CD4-positive, alpha-beta T cell (primary cell): ENCODE results near the gene MPO. TPM values are rescaled to one million over a fixed set of nuclear protein-coding genes. Genes with fewer than 3 reads are reported as not detected.

Source experiments
- ATAC-seq: fragments of 200-7000 bp; cut with Tn5 transposase; one replicate; pipeline ENCODE4 v1.10.0; 2022; ENCODE audit warnings: mild to moderate bottlenecking; ENCODE audit not compliant: poor library complexity
- CTCF ChIA-PET: fragments of 350-600 bp; sonication (Branson Sonifier 250); formaldehyde crosslinking; loops from one replicate; lab custom pipeline; 2021; ENCODE audit warnings: antibody characterized with exemption, inconsistent platforms; lab: Charles Lee
- POLR2A ChIA-PET: fragments of 350-600 bp; sonication (Branson Sonifier 250); formaldehyde crosslinking; loops from one replicate; lab custom pipeline; 2021; ENCODE audit warnings: antibody characterized with exemption, inconsistent platforms; lab: Charles Lee
- DNase-seq, 14 experiments: peaks; one replicate each; pipeline ENCODE4 v3.0.0-alpha.2; 2013 to 2020; ENCODE audit warnings: mixed read lengths in 2 of 14
- H3K27ac ChIP-seq, 2 donors: one replicate each; pipeline versions ENCODE4 v1.5.1 to v1.7.0; 2013; ENCODE audit warnings: low read length in 2 of 2, low read depth in 1 of 2, mild to moderate bottlenecking in 1 of 2
- H3K27me3 ChIP-seq, 2 experiments: 1 replicate in 1 of 2; 2 replicates in 1 of 2; pipeline versions ENCODE4 v1.6.1 to v1.7.0; 2013; ENCODE audit warnings: low read length in 2 of 2, control low read depth in 1 of 2, mild to moderate bottlenecking in 1 of 2, moderate library complexity in 1 of 2; ENCODE audit not compliant: insufficient read depth in 2 of 2, control insufficient read depth in 1 of 2
- H3K36me3 ChIP-seq: one replicate; pipeline ENCODE4 v1.6.1; 2013; ENCODE audit warnings: low read length, control low read depth; ENCODE audit not compliant: insufficient read depth
- H3K4me1 ChIP-seq: one replicate; pipeline ENCODE4 v1.6.1; 2013; ENCODE audit warnings: low read length, control low read depth; ENCODE audit not compliant: insufficient read depth
- H3K4me3 ChIP-seq: one replicate; pipeline ENCODE4 v1.5.1; 2013; ENCODE audit warnings: mild to moderate bottlenecking, low read length, moderate library complexity
- H3K9me3 ChIP-seq, 2 experiments: 1 replicate in 1 of 2; 2 replicates in 1 of 2; pipeline versions ENCODE4 v1.6.1 to v1.7.0; 2013; ENCODE audit warnings: low read length in 2 of 2, mild to moderate bottlenecking in 2 of 2, control low read depth in 1 of 2, moderate library complexity in 1 of 2; ENCODE audit not compliant: control insufficient read depth in 1 of 2, insufficient read depth in 1 of 2
- H3K27ac Mint-ChIP-seq: one replicate; pipeline ENCODE4 v1.8.0; 2020; ENCODE audit warnings: mixed read lengths
- H3K27me3 Mint-ChIP-seq: one replicate; pipeline ENCODE4 v1.8.0; 2021; ENCODE audit warnings: mixed read lengths
- H3K36me3 Mint-ChIP-seq: one replicate; pipeline ENCODE4 v1.8.0; 2021; ENCODE audit warnings: low read depth, mixed read lengths
- H3K4me1 Mint-ChIP-seq: one replicate; pipeline ENCODE4 v1.8.0; 2021; ENCODE audit warnings: low read depth, mixed read lengths
- H3K4me3 Mint-ChIP-seq: one replicate; pipeline ENCODE4 v1.8.0; 2020; ENCODE audit warnings: mild to moderate bottlenecking, mixed read lengths
- H3K9me3 Mint-ChIP-seq: one replicate; pipeline ENCODE4 v1.8.0; 2020; ENCODE audit warnings: mixed read lengths
- CTCF ChIP-seq: fragments of 200-600 bp; IDR thresholded peaks from one replicate; pipeline ENCODE4 v1.8.0; 2022; ENCODE audit warnings: antibody characterized with exemption, mild to moderate bottlenecking
- intact Hi-C, 2 experiments: fragments of 100-400 bp; cut with DNase I in 1 of 2; cut with micrococcal nuclease in 1 of 2; formaldehyde crosslinking; loops; one replicate each; pipeline versions ENCODE4 v1.15.1 to v1.9.0; 2023 to 2025; cut with DNase I, micrococcal nuclease
- total RNA-seq, 174 experiments: library from RNA in 2 of 174; stranded (reverse) in 2 of 174; gene quantifications; one replicate each; pipeline ENCODE4 v1.2.3 and lab custom pipeline; 2021 to 2026

The MPO gene
- total RNA-seq, 2 experiments from 2014 or later, result 0.77 TPM; not detected in 1

GRCh38 chr17:58289869-58290268 is 9.1 kb upstream of the MPO start:
- TF ChIP-seq CTCF, result no peak
- H3K4me3 ChIP-seq, result no peak overlapping the region
- no peaks in the 10 kb centered on the region for H3K36me3 Mint-ChIP-seq
- intact Hi-C loops, result no loop called here
- ATAC-seq, result no peak
- ChIA-PET POLR2A (no interaction called here), CTCF (interaction anchor here (1.3 kb wide), 1 partner anchor 40 kb away, joined by 3 read pairs; no protein-coding TSS in a partner anchor)
- no peak for DNase-seq
- no peaks in the 10 kb centered on the region for H3K9me3 Mint-ChIP-seq
- H3K27me3 Mint-ChIP-seq, result peaks cover 11% of the 10 kb centered on the region
- no peak overlapping the region for H3K4me3 Mint-ChIP-seq
- peaks cover 0 to 2% of the 10 kb centered on the region in 2 experiments for H3K27me3 ChIP-seq
- H3K36me3 ChIP-seq, result no peaks in the 10 kb centered on the region
- H3K27ac Mint-ChIP-seq, result no peak overlapping the region
- no peaks in the 10 kb centered on the region for H3K4me1 ChIP-seq
- no peak overlapping the region for H3K27ac ChIP-seq
- no peaks in the 10 kb centered on the region for H3K4me1 Mint-ChIP-seq
- peaks cover 4% of the 10 kb centered on the region in 2 experiments for H3K9me3 ChIP-seq

- no peaks in the 10 kb centered on the region for H3K36me3 ChIP-seq
- no peak overlapping the region for H3K4me3 ChIP-seq
- intact Hi-C loops, result no loop called here
- DNase-seq (no peak), ATAC-seq (no peak)
- ChIA-PET POLR2A (no interaction called here), CTCF (no interaction called here)
- no peaks in the 10 kb centered on the region for H3K9me3 Mint-ChIP-seq
- H3K4me1 ChIP-seq, result no peaks in the 10 kb centered on the region
- H3K36me3 Mint-ChIP-seq, result no peaks in the 10 kb centered on the region
- H3K9me3 ChIP-seq, result no peaks in the 10 kb centered on the region
- peaks cover 18% of the 10 kb centered on the region for H3K27me3 Mint-ChIP-seq
- H3K4me3 Mint-ChIP-seq, result no peak overlapping the region
- H3K27ac Mint-ChIP-seq, result no peak overlapping the region
- H3K4me1 Mint-ChIP-seq, result no peaks in the 10 kb centered on the region
- no peak for TF ChIP-seq CTCF
- no peak overlapping the region for H3K27ac ChIP-seq
- peaks cover 0 to 4% of the 10 kb centered on the region in 2 experiments for H3K27me3 ChIP-seq
Observed at GRCh38 chr17:58285422-58285810, 4.7 kb upstream of the MPO start.

GRCh38 chr17:58284613-58285421 is 4.1 kb upstream of the MPO start:
- H3K4me1 Mint-ChIP-seq, result peaks cover under 1% of the 10 kb centered on the region
- peaks cover 19% of the 10 kb centered on the region for H3K27me3 Mint-ChIP-seq
- intact Hi-C loops, result no loop called here
- TF ChIP-seq CTCF, result no peak
- H3K27me3 ChIP-seq, result peaks cover 0 to 4% of the 10 kb centered on the region in 2 experiments
- POLR2A ChIA-PET, result no interaction called here
- H3K4me1 ChIP-seq, result peaks cover 1% of the 10 kb centered on the region
- no peaks in the 10 kb centered on the region for H3K36me3 Mint-ChIP-seq
- no peak overlapping the region for H3K27ac ChIP-seq
- H3K36me3 ChIP-seq, result no peaks in the 10 kb centered on the region
- no peak overlapping the region for H3K4me3 Mint-ChIP-seq
- no peaks in the 10 kb centered on the region for H3K9me3 ChIP-seq
- no peaks in the 10 kb centered on the region for H3K9me3 Mint-ChIP-seq
- H3K27ac Mint-ChIP-seq, result no peak overlapping the region
- DNase-seq (no peak), ATAC-seq (no peak)
- CTCF ChIA-PET, result no interaction called here
- H3K4me3 ChIP-seq, result no peak overlapping the region
